Neuronal stem cell (in vitro differentiated cells): ENCODE results near the gene MTHFD1L.

Experiments used
- DNase-seq: peaks from one replicate; pipeline ENCODE4 v3.0.0-alpha.2; 2013; ENCODE audit warnings: low spot score
- H2AFZ ChIP-seq: one replicate; pipeline ENCODE4 v1.6.1; 2013; ENCODE audit warnings: mild to moderate bottlenecking, low read length, inconsistent platforms
- H2AK5ac ChIP-seq: 2 replicates; pipeline ENCODE4 v1.6.1; 2013; ENCODE audit warnings: low read depth, mild to moderate bottlenecking, inconsistent platforms, low read length, moderate library complexity, mixed read lengths
- H2BK120ac ChIP-seq: 2 replicates; pipeline ENCODE4 v1.6.1; 2013; ENCODE audit warnings: low read depth, mild to moderate bottlenecking, inconsistent platforms, low read length, moderate library complexity, mixed read lengths
- H2BK12ac ChIP-seq: one replicate; pipeline ENCODE4 v1.6.1; 2013; ENCODE audit warnings: low read length, inconsistent platforms
- H2BK15ac ChIP-seq: 2 replicates; pipeline ENCODE4 v1.6.1; 2013; ENCODE audit warnings: mild to moderate bottlenecking, low read length, inconsistent platforms, mixed read lengths
- H2BK5ac ChIP-seq: one replicate; pipeline ENCODE4 v1.6.1; 2013; ENCODE audit warnings: inconsistent platforms, mild to moderate bottlenecking, low read length, moderate library complexity
- H3K14ac ChIP-seq: one replicate; pipeline ENCODE4 v1.6.1; 2013; ENCODE audit warnings: low read length, inconsistent platforms
- H3K18ac ChIP-seq: 2 replicates; pipeline ENCODE4 v1.6.1; 2013; ENCODE audit warnings: low read length, inconsistent platforms
- H3K23ac ChIP-seq: 2 replicates; pipeline ENCODE4 v1.6.1; 2013; ENCODE audit warnings: low read depth, mild to moderate bottlenecking, mixed read lengths, low read length, inconsistent platforms; ENCODE audit not compliant: poor library complexity
- H3K27ac ChIP-seq: replicated peaks from 3 replicates; pipeline ENCODE4 v1.5.1; 2013; ENCODE audit warnings: low read length, inconsistent platforms
- H3K27me3 ChIP-seq, 3 experiments: 2 replicates each; pipeline ENCODE4 v1.6.1; 2013; ENCODE audit warnings: low read length in 3 of 3, mild to moderate bottlenecking in 2 of 3, inconsistent platforms in 1 of 3, low read depth in 1 of 3, mixed read lengths in 1 of 3, moderate library complexity in 1 of 3; ENCODE audit not compliant: control insufficient read depth in 3 of 3, insufficient read depth in 3 of 3
- H3K36me3 ChIP-seq, 2 donors: replicated peaks in 1 of 2; 2 replicates each; pipeline ENCODE4 v1.6.1; 2013; ENCODE audit warnings: low read length in 2 of 2; ENCODE audit not compliant: control insufficient read depth in 2 of 2, insufficient read depth in 2 of 2
- H3K4ac ChIP-seq: 2 replicates; pipeline ENCODE4 v1.6.1; 2013; ENCODE audit warnings: inconsistent platforms, mild to moderate bottlenecking, low read length, moderate library complexity
- H3K4me1 ChIP-seq, 2 donors: 1 replicate in 1 of 2; 2 replicates in 1 of 2; pipeline ENCODE4 v1.6.1; 2013; ENCODE audit warnings: low read length in 2 of 2, low read depth in 1 of 2; ENCODE audit not compliant: control insufficient read depth in 2 of 2, insufficient read depth in 1 of 2
- H3K4me2 ChIP-seq: one replicate; pipeline ENCODE4 v1.6.1; 2013; ENCODE audit warnings: mild to moderate bottlenecking, low read length, inconsistent platforms; ENCODE audit not compliant: insufficient read depth, poor library complexity, severe bottlenecking
- H3K4me3 ChIP-seq, 2 donors: 2 replicates each; pipeline ENCODE4 v1.5.1; 2013; ENCODE audit warnings: low read length in 2 of 2, mild to moderate bottlenecking in 2 of 2, inconsistent platforms in 1 of 2, moderate library complexity in 1 of 2
- H3K79me1 ChIP-seq: one replicate; pipeline ENCODE4 v1.6.1; 2013; ENCODE audit warnings: low read depth, mild to moderate bottlenecking, inconsistent platforms, low read length, moderate library complexity
- H3K9ac ChIP-seq: one replicate; pipeline ENCODE4 v1.6.1; 2013; ENCODE audit warnings: mild to moderate bottlenecking, low read depth, low read length, inconsistent platforms; ENCODE audit not compliant: poor library complexity
- H3K9me3 ChIP-seq, 2 donors: replicated peaks in 1 of 2; 2 replicates each; pipeline versions ENCODE3 to v1.6.1; 2013; ENCODE audit warnings: low read length in 2 of 2, mild to moderate bottlenecking in 2 of 2, inconsistent platforms in 1 of 2, low read depth in 1 of 2, mixed read lengths in 1 of 2, moderate library complexity in 1 of 2; ENCODE audit not compliant: control insufficient read depth in 2 of 2, insufficient read depth in 1 of 2
- H4K8ac ChIP-seq: one replicate; pipeline ENCODE4 v1.6.1; 2013; ENCODE audit warnings: low read depth, mild to moderate bottlenecking, inconsistent platforms, low read length, moderate library complexity
- H4K91ac ChIP-seq: one replicate; pipeline ENCODE4 v1.6.1; 2013; ENCODE audit warnings: low read length, low read depth, mild to moderate bottlenecking, inconsistent platforms; ENCODE audit not compliant: poor library complexity
- WGBS, 2 donors: extraction: QIAGEN DNeasy Blood & Tissue Kit; methylation state at CpG; one replicate each; pipeline ENCODE4 v1.1.7; 2013; ENCODE audit warnings: missing lambda C conversion rate in 2 of 2, mixed read lengths in 1 of 2; ENCODE audit not compliant: insufficient read length in 2 of 2, insufficient replicate concordance in 1 of 2; ENCODE audit errors: extremely low coverage in 2 of 2; 5-methylcytosine and 5-hydroxymethylcytosine counted together

Gene MTHFD1L

GRCh38 chr6:151018046-151018445 lies 152.5 kb downstream of the MTHFD1L start:
- Histone ChIP-seq H3K23ac (no peak overlapping the region), H2AK5ac (no peak overlapping the region), H3K27ac (no peak overlapping the region), H3K18ac (no peak overlapping the region), H3K9me3 (no peaks in the 10 kb centered on the region), H3K79me1 (no peaks in the 10 kb centered on the region), H3K9ac (no peak overlapping the region), H4K91ac (no peak overlapping the region), H3K4ac (no peak overlapping the region), H2AFZ (no peak overlapping the region), H3K27me3 (no peaks in the 10 kb centered on the region), H2BK120ac (no peak overlapping the region), H3K4me2 (no peak overlapping the region), H2BK5ac (no peak overlapping the region), H3K14ac (no peak overlapping the region), H2BK12ac (no peak overlapping the region), H3K4me1 (peaks cover 12 to 35% of the 10 kb centered on the region in 2 donors), H3K36me3 (peaks cover 10 to 53% of the 10 kb centered on the region in 2 donors), H4K8ac (no peak overlapping the region), H3K4me3 (no peak overlapping the region), H2BK15ac (no peak overlapping the region)
- WGBS, 2 donors: no CpG with 5 or more reads among the region's 8 CpGs
- no peak for DNase-seq

GRCh38 chr6:151018911-151019782 lies 153.6 kb downstream of the MTHFD1L start:
- Histone ChIP-seq H3K27me3 (no peaks in the 10 kb centered on the region), H3K9me3 (no peaks in the 10 kb centered on the region), H3K36me3 (peaks cover 12 to 63% of the 10 kb centered on the region in 2 donors), H2BK15ac (no peak overlapping the region), H3K4me1 (peaks cover 12 to 35% of the 10 kb centered on the region in 2 donors), H3K23ac (no peak overlapping the region), H3K4ac (no peak overlapping the region), H2BK5ac (no peak overlapping the region), H3K18ac (no peak overlapping the region), H2BK120ac (no peak overlapping the region), H2BK12ac (no peak overlapping the region), H4K8ac (no peak overlapping the region), H4K91ac (no peak overlapping the region), H2AFZ (no peak overlapping the region), H3K4me2 (no peak overlapping the region), H3K9ac (no peak overlapping the region), H2AK5ac (no peak overlapping the region), H3K4me3 (no peak overlapping the region), H3K14ac (no peak overlapping the region), H3K79me1 (no peaks in the 10 kb centered on the region), H3K27ac (no peak overlapping the region)
- WGBS, 2 donors: no CpG with 5 or more reads among the region's 7 CpGs
- no peak for DNase-seq

GRCh38 chr6:151021896-151022295 lies 156.4 kb downstream of the MTHFD1L start:
- no peak overlapping the region for H3K27ac ChIP-seq
- H3K23ac ChIP-seq: no peak overlapping the region
- H3K18ac ChIP-seq: no peak overlapping the region
- no peak overlapping the region for H3K4me2 ChIP-seq
- H2AK5ac ChIP-seq: no peak overlapping the region
- no CpG with 5 or more reads among the region's 4 CpGs for WGBS, 2 donors
- peaks cover 9 to 53% of the 10 kb centered on the region in 2 donors for H3K36me3 ChIP-seq
- H3K4me3 ChIP-seq: no peak overlapping the region
- no peak overlapping the region for H4K91ac ChIP-seq
- no peaks in the 10 kb centered on the region for H3K9me3 ChIP-seq
- peaks cover 12 to 35% of the 10 kb centered on the region in 2 donors for H3K4me1 ChIP-seq
- H3K4ac ChIP-seq: no peak overlapping the region
- DNase-seq: no peak
- H2AFZ ChIP-seq: no peak overlapping the region
- H2BK120ac ChIP-seq: no peak overlapping the region
- H2BK15ac ChIP-seq: no peak overlapping the region
- no peak overlapping the region for H3K14ac ChIP-seq
- H3K9ac ChIP-seq: no peak overlapping the region
- H2BK5ac ChIP-seq: no peak overlapping the region
- H2BK12ac ChIP-seq: no peak overlapping the region
- H4K8ac ChIP-seq: no peak overlapping the region
- no peaks in the 10 kb centered on the region for H3K27me3 ChIP-seq
- H3K79me1 ChIP-seq: no peaks in the 10 kb centered on the region

- H3K4me2 ChIP-seq: no peak overlapping the region
- no CpG with 5 or more reads among the region's 3 CpGs for WGBS, 2 donors
- no peak overlapping the region for H4K91ac ChIP-seq
- H3K14ac ChIP-seq: no peak overlapping the region
- no peak overlapping the region for H3K4me3 ChIP-seq
- H3K36me3 ChIP-seq: peaks cover 7 to 49% of the 10 kb centered on the region in 2 donors
- no peak overlapping the region for H3K23ac ChIP-seq
- H3K27ac ChIP-seq: no peak overlapping the region
- H3K4ac ChIP-seq: no peak overlapping the region
- no peak overlapping the region for H3K18ac ChIP-seq
- H3K9ac ChIP-seq: no peak overlapping the region
- no peak for DNase-seq
- no peak overlapping the region for H2AFZ ChIP-seq
- H3K4me1 ChIP-seq: peaks cover 12 to 35% of the 10 kb centered on the region in 2 donors
- H2BK12ac ChIP-seq: no peak overlapping the region
- no peaks in the 10 kb centered on the region for H3K79me1 ChIP-seq
- no peak overlapping the region for H4K8ac ChIP-seq
- no peak overlapping the region for H2BK120ac ChIP-seq
- no peak overlapping the region for H2BK5ac ChIP-seq
- H2AK5ac ChIP-seq: no peak overlapping the region
- H3K27me3 ChIP-seq: no peaks in the 10 kb centered on the region
- no peaks in the 10 kb centered on the region for H3K9me3 ChIP-seq
- H2BK15ac ChIP-seq: no peak overlapping the region
These were observed 157.0 kb downstream of the MTHFD1L start for GRCh38 chr6:151022492-151022891.
